Neural cell (in vitro differentiated cells): ENCODE measurements around the gene GNA12. TPM values are rescaled to one million over a fixed set of nuclear protein-coding genes. Genes with fewer than 3 reads are reported as not detected.

ENCODE experiments used
- H2AFZ ChIP-seq: fragments of 200-600, 300-800 bp; sonication (generic), shearing (Covaris generic); 2 replicates; pipeline ENCODE4 v1.6.0; 2014; ENCODE audit warnings: low read depth, mild to moderate bottlenecking, antibody characterized with exemption, low read length, moderate library complexity
- H3F3A ChIP-seq: fragments of 200-600 bp; shearing (Covaris generic); 2 replicates; pipeline ENCODE4 v1.6.1; 2016; ENCODE audit warnings: mild to moderate bottlenecking, moderate library complexity, mixed read lengths, antibody characterized with exemption, low read length; ENCODE audit not compliant: insufficient read depth, poor library complexity, severe bottlenecking
- H3K27ac ChIP-seq: fragments of 200-600, 300-800 bp; sonication (generic), shearing (Covaris generic); 2 replicates; pipeline ENCODE4 v1.5.1; 2014; ENCODE audit warnings: mild to moderate bottlenecking, low read length, moderate library complexity
- H3K27me3 ChIP-seq: fragments of 300-800, 200-600 bp; sonication (generic), shearing (Covaris generic); 2 replicates; pipeline ENCODE4 v1.6.0; 2014; ENCODE audit warnings: mild to moderate bottlenecking, low read depth, low read length, moderate library complexity; ENCODE audit not compliant: insufficient read depth
- H3K36me3 ChIP-seq: fragments of 300-800, 200-600 bp; sonication (generic), shearing (Covaris generic); 2 replicates; pipeline ENCODE4 v1.5.1; 2014; ENCODE audit warnings: mild to moderate bottlenecking, antibody characterized with exemption, low read length, moderate library complexity; ENCODE audit not compliant: insufficient read depth
- H3K4me2 ChIP-seq: fragments of 300-800, 200-600 bp; sonication (generic), shearing (Covaris generic); 2 replicates; pipeline ENCODE4 v1.6.0; 2014; ENCODE audit warnings: mild to moderate bottlenecking, low read length
- H3K4me3 ChIP-seq: fragments of 300-800, 200-600 bp; sonication (generic), shearing (Covaris generic); 2 replicates; pipeline ENCODE4 v1.5.1; 2014; ENCODE audit warnings: mild to moderate bottlenecking, low read length, moderate library complexity
- H3K79me2 ChIP-seq: fragments of 200-600 bp; shearing (Covaris generic); replicated peaks from 2 replicates; pipeline ENCODE4 v1.6.0; 2014; ENCODE audit warnings: mild to moderate bottlenecking, low read length, moderate library complexity; ENCODE audit not compliant: insufficient read depth
- H3K9ac ChIP-seq: fragments of 300-800, 200-600 bp; sonication (generic), shearing (Covaris generic); 2 replicates; pipeline ENCODE4 v1.6.1; 2016; ENCODE audit warnings: mild to moderate bottlenecking, low read length, mixed read lengths
- H3K9me2 ChIP-seq: fragments of 200-600 bp; shearing (Covaris generic); 2 replicates; pipeline ENCODE4 v1.6.1; 2016; ENCODE audit warnings: mild to moderate bottlenecking, low read length, mixed read lengths; ENCODE audit not compliant: insufficient read depth
- H3K9me3 ChIP-seq: fragments of 200-600, 300-800 bp; sonication (generic), shearing (Covaris generic); 2 replicates; pipeline ENCODE4 v1.6.1; 2016; ENCODE audit warnings: mild to moderate bottlenecking, mixed run types, low read length, moderate library complexity, mixed read lengths
- H4K20me1 ChIP-seq: fragments of 200-600 bp; shearing (Covaris generic); 2 replicates; pipeline ENCODE4 v1.6.1; 2016; ENCODE audit warnings: mild to moderate bottlenecking, mixed run types; ENCODE audit not compliant: insufficient read depth
- EP300 ChIP-seq: fragments of 450-650 bp; conservative IDR thresholded peaks from 2 replicates; pipeline ENCODE4 v1.6.1; 2014; ENCODE audit warnings: antibody characterized with exemption, mild to moderate bottlenecking, moderate library complexity; ENCODE audit not compliant: poor library complexity, severe bottlenecking
- EZH2 ChIP-seq: fragments of 200-600, 300-800 bp; shearing (Covaris generic), sonication (generic); IDR thresholded peaks from 2 replicates; pipeline ENCODE4 v1.6.1; 2014; ENCODE audit warnings: antibody characterized with exemption, low read length, borderline replicate concordance, mild to moderate bottlenecking; ENCODE audit not compliant: insufficient read depth, poor library complexity, severe bottlenecking
- MXI1 ChIP-seq: fragments of 450-650 bp; conservative IDR thresholded peaks from 2 replicates; pipeline ENCODE4 v1.6.1; 2014; ENCODE audit warnings: antibody characterized with exemption, mild to moderate bottlenecking; ENCODE audit not compliant: poor library complexity, severe bottlenecking
- POLR2AphosphoS5 ChIP-seq: IDR thresholded peaks from 2 replicates; pipeline ENCODE4 v1.6.1; 2012
- RAD21 ChIP-seq: fragments of 450-650 bp; conservative IDR thresholded peaks from 2 replicates; pipeline ENCODE4 v1.6.1; 2014; ENCODE audit warnings: antibody characterized with exemption, mild to moderate bottlenecking, moderate library complexity
- SMC3 ChIP-seq: fragments of 450-650 bp; conservative IDR thresholded peaks from 2 replicates; pipeline ENCODE4 v1.6.1; 2014; ENCODE audit warnings: antibody characterized with exemption, mild to moderate bottlenecking, moderate library complexity; ENCODE audit not compliant: poor library complexity
- TAF1 ChIP-seq: IDR thresholded peaks from 2 replicates; pipeline ENCODE4 v1.6.1; 2012; ENCODE audit warnings: low read depth
- polyA plus RNA-seq: library from polyadenylated mRNA; depleted of rRNA; stranded (reverse); fragments of >200 nt; gene quantifications from 2 replicates; pipeline ENCODE4 v1.2.3, GENCODE V29; 2014
- TF ChIP-seq, protein P1 (sequence below): IDR thresholded peaks from 2 replicates; pipeline ENCODE4 v1.6.1; 2012; ENCODE audit warnings: borderline replicate concordance
- TF ChIP-seq, protein P2 (sequence below): fragments of 450-650 bp; IDR thresholded peaks from 2 replicates; pipeline ENCODE4 v1.5.1; 2014; ENCODE audit warnings: antibody characterized with exemption, mild to moderate bottlenecking, moderate library complexity; ENCODE audit not compliant: poor library complexity, severe bottlenecking

The GNA12 gene
- polyA plus RNA-seq, 1 donor from 2014 or later, result 15.5 TPM

DNA sequence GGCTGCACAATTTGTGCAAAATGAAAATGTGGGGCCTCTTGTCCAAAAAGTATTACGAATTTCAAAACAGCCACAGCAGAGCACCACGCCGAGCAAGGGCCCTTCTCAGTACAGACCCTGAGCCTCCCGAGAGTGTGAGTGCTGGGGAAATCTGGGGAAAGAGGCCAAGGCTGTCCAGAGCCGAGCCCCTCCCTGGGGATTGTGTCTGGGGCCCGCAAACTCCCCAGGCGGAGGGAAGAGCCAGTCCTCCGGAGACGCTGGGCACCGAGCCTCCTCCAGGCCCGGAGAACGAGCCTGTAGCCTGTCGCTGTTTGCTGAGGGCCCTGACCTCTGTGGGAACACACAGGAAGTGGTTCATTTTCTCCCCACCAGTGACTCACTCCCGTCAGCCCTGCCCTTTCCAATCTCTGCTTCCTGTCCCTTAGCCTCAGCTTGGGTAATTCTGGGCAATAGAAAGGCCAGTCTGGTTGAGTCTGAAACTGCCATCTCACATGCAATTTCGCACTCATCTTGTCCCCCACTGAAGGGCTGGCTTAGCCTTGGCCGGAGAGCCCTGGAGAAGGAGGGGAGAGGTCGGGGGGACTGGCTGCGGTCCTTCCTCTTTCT, 19.5 kb upstream of the GNA12 start:
- Histone ChIP-seq H3K27ac (no peak overlapping the region), H3K9me3 (no peaks in the 10 kb centered on the region), H3K79me2 (no peaks in the 10 kb centered on the region), H3K4me3 (no peak overlapping the region), H2AFZ (no peak overlapping the region), H3K9ac (no peak overlapping the region), H4K20me1 (no peaks in the 10 kb centered on the region), H3K4me2 (no peak overlapping the region), H3F3A (no peaks in the 10 kb centered on the region), H3K9me2 (no peaks in the 10 kb centered on the region), H3K27me3 (no peaks in the 10 kb centered on the region), H3K36me3 (no peaks in the 10 kb centered on the region)
- TF ChIP-seq POLR2AphosphoS5, result no peak
- TF ChIP-seq EP300, result no peak
- TF ChIP-seq RAD21, result no peak

DNA sequence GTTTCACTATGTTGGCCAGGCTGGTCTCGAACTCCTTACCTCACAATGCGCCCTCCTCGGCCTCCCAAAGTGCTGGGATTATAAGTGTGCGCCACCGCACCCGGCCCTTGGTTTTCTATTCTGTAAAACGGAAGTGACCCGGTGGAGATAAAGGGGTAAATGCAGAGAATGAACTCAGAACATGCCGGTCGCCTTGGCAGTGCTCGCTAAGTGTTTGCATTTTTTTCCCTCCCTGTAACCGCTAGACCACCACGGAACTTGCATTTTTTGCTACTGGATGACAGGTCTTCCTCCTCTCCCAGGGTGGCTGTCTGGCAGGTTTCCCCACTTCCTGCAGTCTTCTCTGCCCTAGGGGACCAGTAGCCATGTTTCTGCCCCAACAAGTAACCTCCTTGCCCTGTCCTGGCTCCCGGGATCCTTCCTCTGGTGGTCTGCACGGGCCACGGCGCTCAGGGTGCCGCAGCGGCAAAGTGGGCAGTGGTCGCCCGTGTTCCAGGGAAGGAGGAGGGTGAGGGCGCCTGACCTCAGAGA, 18.8 kb upstream of the GNA12 start:
- Histone ChIP-seq H3K4me2 (no peak overlapping the region), H3F3A (no peaks in the 10 kb centered on the region), H3K4me3 (no peak overlapping the region), H3K27ac (no peak overlapping the region), H4K20me1 (no peaks in the 10 kb centered on the region), H3K79me2 (no peaks in the 10 kb centered on the region), H3K27me3 (no peaks in the 10 kb centered on the region), H2AFZ (no peak overlapping the region), H3K9me2 (no peaks in the 10 kb centered on the region), H3K9ac (no peak overlapping the region), H3K9me3 (no peaks in the 10 kb centered on the region), H3K36me3 (no peaks in the 10 kb centered on the region)
- no peak for TF ChIP-seq EZH2
- TF ChIP-seq MXI1, result no peak
- no peak for TF ChIP-seq SMC3
- TF ChIP-seq, protein P1, sequence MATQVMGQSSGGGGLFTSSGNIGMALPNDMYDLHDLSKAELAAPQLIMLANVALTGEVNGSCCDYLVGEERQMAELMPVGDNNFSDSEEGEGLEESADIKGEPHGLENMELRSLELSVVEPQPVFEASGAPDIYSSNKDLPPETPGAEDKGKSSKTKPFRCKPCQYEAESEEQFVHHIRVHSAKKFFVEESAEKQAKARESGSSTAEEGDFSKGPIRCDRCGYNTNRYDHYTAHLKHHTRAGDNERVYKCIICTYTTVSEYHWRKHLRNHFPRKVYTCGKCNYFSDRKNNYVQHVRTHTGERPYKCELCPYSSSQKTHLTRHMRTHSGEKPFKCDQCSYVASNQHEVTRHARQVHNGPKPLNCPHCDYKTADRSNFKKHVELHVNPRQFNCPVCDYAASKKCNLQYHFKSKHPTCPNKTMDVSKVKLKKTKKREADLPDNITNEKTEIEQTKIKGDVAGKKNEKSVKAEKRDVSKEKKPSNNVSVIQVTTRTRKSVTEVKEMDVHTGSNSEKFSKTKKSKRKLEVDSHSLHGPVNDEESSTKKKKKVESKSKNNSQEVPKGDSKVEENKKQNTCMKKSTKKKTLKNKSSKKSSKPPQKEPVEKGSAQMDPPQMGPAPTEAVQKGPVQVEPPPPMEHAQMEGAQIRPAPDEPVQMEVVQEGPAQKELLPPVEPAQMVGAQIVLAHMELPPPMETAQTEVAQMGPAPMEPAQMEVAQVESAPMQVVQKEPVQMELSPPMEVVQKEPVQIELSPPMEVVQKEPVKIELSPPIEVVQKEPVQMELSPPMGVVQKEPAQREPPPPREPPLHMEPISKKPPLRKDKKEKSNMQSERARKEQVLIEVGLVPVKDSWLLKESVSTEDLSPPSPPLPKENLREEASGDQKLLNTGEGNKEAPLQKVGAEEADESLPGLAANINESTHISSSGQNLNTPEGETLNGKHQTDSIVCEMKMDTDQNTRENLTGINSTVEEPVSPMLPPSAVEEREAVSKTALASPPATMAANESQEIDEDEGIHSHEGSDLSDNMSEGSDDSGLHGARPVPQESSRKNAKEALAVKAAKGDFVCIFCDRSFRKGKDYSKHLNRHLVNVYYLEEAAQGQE, result no peak
- TF ChIP-seq POLR2AphosphoS5, result no peak
- TF ChIP-seq, protein P2, sequence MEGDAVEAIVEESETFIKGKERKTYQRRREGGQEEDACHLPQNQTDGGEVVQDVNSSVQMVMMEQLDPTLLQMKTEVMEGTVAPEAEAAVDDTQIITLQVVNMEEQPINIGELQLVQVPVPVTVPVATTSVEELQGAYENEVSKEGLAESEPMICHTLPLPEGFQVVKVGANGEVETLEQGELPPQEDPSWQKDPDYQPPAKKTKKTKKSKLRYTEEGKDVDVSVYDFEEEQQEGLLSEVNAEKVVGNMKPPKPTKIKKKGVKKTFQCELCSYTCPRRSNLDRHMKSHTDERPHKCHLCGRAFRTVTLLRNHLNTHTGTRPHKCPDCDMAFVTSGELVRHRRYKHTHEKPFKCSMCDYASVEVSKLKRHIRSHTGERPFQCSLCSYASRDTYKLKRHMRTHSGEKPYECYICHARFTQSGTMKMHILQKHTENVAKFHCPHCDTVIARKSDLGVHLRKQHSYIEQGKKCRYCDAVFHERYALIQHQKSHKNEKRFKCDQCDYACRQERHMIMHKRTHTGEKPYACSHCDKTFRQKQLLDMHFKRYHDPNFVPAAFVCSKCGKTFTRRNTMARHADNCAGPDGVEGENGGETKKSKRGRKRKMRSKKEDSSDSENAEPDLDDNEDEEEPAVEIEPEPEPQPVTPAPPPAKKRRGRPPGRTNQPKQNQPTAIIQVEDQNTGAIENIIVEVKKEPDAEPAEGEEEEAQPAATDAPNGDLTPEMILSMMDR, result no peak
- TF ChIP-seq TAF1, result no peak
- no peak for TF ChIP-seq RAD21
- TF ChIP-seq EP300, result no peak
